NCI-H2227 (cell line): ENCODE measurements around the gene COG6.
A peak's percentile ranks its signal among the peaks of the same experiment; 100 is the strongest.

ENCODE experiments used
- DNase-seq: peaks from one replicate; lab custom pipeline; 2025; ENCODE audit not compliant: unreplicated experiment; lab: John Stamatoyannopoulos, UW

The COG6 gene

DNA sequence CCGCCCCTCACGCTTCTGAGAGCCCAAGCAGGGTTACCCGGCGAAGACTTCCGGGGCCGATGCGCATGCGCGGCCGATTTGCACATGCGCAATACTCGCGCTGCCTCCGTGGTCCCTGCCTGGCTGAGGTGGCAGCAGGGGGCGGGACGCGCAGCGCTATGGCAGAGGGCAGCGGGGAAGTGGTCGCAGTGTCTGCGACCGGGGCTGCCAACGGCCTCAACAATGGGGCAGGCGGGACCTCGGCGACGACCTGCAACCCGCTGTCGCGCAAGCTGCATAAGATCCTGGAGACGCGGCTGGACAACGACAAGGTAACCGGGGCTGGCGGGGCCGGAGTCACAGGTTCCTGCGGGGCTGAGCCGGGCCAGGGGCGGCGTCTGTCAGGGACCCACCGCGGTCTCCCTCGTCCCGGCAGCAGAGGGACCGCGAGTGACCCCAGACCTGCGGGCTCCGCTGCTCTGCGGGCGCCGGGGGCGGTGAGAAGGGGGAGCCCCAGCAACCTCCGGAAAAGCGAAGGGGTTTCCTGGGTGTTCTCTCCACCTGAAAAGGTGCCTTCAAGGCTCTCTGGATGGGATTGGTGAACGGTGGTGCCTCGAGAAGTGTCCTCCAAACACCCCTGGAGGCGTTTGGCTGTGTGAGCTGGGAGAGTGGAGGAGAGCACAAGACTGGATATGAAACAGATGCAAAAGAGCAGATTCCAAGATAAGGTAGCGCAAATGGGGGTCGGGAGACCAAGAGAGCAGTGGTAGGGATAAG is at the start of gene COG6:
Gene COG6 (plus strand): TSS at position 94 of the 756 bp plus-strand sequence. CDS start 65 bp downstream, at position 159.
- DNase-seq = peak; percentile 92

DNA sequence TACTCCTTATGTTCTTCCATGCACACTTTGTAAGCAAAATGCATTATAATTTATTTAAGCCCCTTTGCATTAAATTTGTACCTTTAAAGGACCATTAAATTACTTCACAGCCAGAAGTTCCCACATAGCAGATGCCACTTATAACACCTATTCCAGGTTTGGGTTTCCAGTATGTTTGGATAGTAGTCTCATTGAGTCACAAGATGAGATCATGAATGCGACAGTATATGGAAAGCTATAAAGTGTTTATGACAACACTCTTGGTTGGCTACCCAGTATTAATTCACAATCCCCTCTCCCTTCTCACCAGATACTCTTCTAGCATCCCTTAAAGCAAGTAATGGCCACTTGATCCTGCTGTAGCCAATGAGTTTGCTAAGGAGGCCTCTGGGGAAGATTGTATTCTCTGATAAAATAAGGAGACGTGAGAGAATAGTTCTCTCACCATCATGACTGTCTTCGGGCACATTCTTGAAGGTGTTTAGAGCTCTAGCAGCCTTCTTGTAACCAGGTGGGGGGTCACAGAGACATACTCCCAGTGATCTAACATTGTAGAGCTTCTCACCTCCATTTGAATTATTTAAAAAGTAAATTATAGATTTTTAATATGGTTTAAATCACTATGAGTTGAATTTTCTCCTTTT is 49.7 kb upstream of the COG6 start:
- DNase-seq = no peak

DNA sequence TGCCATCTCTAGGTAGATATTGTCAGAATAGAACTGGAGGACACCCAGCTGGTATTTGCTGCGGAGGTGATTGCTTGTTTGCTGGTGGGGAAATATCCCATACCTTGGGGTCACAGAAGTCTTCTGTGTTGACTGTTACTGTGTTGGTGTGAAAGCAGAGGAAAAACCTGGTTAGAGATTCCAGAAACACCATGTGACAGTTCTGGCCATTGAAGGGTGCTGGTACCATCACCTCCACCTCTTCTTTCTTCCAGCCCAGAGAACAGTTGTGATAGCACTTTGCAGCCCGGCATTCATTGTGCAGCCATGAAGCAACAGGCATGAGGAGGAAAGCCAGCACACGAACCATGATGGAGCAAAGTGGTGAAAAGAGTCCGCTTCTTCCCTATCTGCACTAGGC is 47.6 kb upstream of the COG6 start:
- DNase-seq = no peak

DNA sequence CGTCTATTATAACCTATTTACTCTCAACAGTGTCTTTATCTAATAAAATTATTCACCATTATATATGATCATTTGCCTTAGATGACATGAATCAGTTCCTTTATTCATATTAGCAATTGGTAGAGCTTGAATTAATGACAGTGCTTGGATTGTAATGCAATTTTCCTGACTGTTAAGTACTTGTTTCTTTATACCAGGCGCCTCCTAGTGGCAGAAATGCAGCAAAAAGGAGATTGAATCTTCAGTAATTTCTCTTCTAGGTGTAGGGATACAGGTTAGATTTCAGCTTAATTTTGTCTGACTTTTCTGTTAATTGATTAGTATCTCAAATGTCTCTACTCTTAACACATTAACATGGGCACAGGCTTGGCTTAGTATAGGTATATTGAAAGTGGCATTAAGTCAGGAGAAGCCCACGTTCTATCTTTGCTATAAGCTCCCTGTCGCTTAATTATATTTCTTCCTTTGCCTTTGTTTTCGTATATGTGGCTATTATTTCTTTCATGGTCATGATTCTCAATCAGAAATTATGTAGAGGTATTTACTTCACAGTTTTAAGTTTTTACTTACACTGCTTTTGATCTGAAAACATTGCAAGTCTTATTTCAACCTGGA is 43.3 kb upstream of the COG6 start:
- peak; percentile 59 for DNase-seq

DNA sequence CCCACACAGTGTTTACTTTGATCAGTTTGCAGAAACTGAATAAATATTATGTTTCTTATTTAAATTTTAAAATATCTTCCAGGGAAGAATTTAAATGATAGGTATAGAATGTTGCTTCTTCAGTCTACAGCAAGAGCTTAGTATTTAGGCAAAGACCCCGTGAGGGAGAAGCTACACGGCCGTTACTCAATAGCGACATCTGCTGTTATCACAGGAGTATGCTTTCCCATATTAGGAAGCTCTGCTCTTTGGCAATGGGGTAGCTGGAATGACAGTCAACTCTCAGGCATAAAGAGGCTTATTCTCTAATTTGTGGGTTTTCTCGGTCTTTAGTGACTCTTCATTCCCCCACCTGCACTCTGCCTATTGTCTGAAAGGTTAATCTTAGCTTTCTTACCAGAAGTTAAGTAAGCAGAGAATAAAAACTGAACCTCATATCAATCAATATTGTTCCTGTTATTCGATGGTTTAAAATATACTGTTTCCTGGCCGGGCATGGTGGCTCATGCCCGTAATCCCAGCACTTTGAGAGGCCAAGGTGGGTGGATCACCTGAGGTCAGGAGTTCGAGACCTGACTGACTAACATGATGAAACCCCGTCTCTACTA is 39.3 kb upstream of the COG6 start:
- peak; percentile 69 for DNase-seq

DNA sequence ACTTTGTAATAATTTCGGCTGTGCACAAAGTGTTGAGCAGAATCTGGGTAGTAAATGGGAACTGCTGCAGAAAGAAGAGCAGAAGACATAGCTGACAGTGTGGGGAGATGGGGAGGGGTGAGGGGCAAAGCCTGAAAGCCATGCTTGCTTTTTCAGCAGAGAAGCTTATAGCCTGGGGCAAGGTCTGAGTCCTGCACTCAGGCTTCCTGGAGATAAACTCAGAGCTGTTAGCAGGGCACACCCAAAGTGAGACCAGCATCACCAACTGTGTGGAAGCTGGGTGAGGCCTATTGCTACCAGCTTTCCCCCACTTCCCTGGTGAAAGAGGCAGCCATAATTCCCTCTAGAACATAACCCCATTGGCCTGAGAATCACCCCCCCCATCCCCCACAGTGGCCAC is 36.9 kb upstream of the COG6 start:
- no peak for DNase-seq

DNA sequence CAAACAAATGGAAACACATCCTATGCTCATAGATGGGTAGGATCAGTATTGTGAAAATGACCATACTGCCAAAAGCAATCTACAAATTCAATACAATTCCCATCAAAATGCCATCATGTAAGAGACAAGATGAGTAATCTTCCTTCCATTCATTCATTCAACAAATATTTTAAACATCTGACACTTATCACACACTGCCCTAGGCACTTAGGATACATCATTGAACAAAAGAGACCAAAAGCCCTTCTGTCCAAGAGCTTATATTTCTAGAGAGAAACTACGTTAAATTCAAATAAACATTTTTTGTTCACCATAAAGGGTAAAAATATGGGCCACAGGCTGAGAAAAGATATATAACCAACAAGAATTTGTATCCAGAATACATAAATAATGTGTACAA is 32.0 kb upstream of the COG6 start:
- no peak for DNase-seq

DNA sequence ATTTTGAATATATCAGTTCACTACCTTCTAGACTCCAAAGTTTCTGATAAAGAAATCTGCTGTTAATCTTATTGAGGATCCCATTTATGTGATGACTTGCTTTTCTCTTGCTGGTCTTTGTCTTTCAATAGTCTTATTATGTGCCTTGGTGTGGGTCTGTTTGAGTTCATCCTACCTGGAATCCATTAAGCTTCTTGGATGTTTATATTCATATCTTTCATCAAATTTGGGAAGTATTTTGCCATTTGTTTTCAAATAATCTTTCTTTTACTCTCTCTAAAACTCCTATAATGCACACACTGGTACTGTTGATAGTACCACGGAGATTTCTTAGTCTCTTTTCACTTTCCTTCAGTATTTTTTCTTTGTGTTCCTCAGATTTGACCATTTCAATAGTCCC is 24.2 kb upstream of the COG6 start:
- no peak for DNase-seq

DNA sequence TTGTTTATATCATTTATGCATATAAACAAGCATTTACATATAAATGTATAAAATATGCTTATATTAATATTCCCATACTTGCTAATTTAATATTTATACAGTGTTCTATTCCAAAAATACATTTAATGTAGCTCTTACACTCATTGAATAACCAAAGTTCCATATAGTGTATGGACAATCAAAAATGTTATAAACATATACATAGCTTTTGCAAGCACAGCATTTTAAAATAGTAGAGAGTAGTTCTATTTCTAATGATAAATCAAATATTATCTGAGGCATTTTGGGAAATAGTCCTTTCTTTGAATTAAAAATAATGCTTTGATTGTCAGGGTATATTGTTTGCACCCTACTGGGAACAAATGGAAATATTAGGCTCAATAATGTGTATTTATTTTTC is 22.5 kb upstream of the COG6 start:
- no peak for DNase-seq

DNA sequence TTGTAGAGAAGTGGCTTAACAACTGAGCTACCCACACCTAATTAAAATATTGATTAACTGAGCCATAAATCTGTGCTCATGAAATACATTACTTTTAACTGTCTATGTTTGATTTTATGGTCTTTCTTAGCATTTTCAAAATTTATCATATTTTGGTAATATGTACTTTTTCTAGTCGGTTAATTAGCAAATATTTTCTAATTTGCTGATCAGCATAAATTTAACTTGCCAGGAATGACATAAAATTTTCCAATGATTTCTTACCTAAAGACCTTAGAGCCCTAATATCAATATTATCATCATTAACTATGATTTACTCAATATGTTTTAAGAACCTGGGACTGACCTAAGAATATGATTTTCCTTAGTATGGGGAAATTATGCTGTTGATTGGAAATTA is 19.9 kb upstream of the COG6 start:
- DNase-seq = no peak

DNA sequence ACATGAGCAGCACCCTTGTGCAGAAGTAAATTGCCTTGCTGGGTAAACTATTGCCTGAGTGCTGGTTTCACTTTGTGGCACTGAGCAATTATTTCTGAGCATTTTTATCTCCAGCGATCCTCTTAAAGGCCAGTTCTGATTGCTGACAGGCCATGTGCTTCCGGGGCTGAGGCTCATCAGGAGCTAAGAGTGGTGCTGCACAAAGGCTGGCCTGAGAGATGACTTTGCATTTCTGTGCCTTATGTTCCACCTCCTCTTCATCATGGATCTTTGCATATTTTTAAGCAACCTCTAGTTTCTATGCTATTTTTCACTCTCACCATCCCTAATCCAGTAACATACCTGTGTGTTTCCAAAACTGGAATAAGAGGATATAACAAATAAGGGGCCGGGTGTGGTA is 17.6 kb upstream of the COG6 start:
- DNase-seq = no peak

DNA sequence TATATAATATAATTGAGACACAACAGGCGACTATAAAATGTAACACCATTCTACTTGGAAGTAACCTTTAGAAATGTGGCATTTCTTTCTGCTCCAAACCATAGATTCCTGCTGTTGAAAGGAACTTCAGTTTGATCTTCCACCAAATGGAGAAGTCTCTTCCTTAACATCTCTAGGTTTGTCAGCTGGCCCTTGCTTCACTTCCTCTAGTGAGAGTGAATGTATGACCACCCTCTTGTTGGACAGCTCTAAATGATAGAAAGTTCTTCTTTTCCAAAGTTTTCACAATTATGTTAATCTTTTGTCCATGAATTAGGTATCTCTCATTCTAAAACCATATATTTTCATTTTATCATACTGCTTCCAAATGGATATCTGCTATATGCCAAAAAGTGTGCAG is 13.8 kb upstream of the COG6 start:
- no peak for DNase-seq

DNA sequence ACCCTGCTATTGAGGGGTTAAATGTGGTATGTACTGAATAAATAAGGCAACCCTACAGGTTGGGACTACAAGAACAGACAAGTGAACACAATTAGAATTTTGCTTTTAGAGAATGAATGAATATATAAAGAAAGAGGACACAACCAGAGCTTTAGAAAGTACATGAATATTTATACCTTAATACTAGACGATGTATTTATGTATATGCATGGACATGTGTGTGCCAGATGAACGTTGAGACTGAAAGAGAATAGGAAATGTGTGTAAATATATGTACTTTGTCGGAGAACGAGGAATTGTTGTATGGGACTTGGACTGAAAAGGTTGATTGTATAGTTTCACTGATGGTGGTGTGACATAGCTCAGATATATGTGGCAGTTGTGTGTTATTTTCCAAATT is 9.3 kb upstream of the COG6 start:
- DNase-seq = no peak

DNA sequence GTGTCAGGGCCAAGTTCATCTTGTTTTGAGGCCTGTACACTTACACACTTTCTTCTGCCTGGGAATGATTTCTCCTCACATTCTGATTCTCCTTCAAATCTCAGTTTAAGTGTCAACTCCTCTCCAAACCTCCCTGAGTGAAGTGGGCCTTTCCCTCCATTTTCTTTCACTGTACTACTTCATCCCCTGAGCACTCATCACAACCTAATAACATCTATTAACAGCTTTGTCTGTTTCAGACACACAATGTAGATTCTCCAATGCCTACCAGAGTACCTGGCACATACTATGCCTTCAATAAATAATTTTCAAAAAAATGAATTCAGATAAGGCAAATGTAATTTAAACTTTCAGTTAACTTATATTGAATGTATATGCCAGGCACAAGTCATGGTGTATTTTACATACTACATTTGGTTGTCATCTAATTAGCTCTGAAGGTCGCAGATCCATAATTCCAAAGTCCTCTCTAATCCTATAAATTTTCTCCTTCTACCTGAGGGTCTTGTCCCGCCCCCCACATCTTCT is 357 bp upstream of the COG6 start:
- DNase-seq = no peak

DNA sequence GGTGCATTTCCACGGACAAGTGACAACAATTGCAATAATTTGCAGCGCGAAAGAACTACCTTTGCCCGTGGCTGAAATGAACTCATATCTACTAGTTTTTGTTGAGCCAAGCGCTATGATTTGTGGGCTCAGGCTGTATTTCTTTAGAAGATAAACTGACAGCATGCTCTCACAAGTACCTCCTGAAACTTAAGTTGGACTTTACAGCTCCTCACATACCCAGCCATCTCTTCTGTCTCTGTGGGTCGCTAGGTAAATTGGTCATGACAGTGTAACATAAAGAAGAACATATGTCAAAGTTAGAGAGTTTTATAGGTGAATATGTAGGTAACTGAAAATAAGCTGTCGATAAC is 839 bp downstream of the COG6 start:
- DNase-seq = no peak

DNA sequence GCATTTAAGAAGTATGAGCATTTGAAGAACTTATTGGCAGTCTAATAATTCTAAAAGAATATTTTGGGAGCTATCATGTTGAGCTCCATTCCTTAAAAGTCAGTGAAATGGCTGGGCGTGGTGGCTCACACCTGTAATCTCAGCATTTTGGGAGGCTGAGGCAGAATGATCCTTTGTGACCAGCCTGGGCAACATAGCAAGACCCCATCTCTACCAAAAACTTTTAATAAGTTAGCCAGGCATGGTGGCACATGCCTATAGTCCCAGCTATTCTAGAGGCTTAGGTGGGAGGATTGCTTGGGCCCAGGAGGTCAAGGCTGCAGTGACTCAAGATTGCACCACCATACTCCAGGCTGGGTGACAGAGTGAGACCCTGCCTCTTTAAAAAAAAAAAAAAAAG is 8.0 kb downstream of the COG6 start:
- no peak for DNase-seq

DNA sequence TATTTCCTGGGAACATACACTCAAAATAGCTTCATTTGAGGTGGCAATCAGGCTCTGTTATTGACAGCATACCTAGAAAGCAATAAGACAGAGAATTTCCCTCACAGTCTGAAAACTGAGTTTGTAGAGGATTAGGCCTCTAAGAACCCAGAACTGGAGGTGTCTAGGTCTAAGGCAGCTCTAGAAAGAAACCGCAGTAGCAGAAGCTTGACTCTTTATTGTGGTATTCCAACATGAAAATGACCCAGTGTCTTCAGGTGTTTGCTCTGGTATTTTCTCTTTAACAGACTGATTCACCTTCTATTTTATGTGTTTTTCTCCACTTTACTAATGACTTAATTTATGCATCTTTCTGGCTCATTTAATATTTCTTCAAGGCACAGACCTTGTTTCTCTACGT is 8.5 kb downstream of the COG6 start:
- DNase-seq = no peak

DNA sequence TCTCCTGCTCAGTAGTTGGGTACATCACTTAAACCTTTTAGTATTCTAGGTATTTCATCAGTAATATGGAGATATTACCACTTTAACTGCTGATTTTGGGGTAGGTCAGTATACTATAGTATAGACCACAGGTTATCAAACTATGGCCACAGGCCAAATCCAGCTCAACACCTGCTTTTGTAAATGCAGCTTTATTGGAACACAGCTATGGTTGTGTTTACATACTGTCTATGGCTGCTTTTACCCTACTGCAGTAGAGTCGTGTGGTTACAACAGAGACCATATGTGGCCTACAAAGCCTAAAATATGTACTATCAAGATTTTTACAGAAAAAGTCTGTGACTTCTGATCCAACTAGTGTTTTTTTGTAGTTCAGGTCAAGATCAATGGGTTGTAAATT is 10.3 kb downstream of the COG6 start:
- DNase-seq = no peak

DNA sequence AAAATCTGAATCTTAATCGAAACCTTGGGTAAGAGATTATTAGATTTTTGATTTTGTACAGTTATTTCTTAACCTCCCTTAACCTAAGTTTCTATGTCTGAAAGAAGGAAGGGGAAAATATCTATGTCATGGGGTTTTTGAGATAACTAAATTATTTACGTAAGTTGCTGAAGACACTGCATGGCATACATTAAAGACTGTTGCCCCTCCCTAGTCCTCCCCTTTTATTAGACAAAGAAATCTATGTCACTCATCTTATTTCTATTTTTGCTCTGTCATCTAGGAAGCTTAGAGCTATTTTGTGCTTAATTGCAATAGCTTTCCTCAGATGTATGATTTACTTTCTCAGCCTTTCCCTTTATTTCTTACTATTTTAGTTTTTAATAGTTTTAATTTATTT is 15.0 kb downstream of the COG6 start:
- DNase-seq = no peak

DNA sequence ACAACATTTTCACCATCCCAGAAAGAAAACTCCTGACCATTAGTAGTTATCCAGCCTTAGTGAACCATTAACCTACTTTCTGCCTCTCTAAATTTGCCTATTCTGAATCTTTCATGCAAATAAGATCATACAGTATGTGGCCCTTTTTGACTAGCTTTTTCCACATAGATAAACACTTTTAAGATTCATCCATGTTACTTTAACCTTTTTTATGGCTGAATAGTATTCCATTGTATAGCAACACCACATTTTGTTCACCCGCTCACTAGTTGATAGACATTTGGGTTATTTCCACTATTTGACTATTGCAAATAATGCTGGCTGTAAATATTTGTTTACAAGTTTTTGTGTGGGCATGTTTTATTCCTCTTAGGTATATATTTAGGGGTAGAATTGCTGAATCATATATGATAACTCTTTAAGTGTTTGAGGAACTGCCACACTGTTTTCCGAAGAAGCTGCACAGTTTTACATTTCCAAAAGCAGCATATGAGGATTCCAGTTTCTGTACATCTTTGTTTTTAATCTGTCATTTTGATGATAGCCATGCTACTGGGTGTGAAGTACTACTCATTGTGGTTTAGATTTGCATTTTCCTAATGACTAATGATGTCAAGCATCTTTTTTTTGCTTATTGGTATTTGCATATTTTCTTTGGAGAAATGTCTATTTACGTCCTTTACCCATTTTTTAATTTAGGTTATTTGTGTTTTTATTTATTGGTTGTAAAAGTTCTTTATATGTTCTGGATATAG is 17.1 kb downstream of the COG6 start:
- DNase-seq = no peak

DNA sequence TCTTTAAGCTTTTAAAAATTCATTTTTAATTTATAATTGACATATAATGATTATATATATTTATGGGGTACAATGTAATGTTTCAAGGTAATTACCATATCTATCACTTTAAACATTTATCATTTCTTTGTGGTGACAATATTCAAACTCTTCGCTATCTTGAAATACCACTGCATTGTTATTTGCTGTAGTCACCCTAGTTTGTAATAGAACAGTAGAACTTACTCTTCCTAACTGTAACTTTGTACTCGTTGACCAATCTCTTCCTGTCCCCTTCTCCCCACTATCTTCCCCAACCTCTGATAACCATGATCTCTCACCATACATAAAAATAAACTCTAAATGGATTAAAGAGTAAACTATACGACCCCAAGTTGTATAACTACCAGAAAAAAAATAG is 20.4 kb downstream of the COG6 start:
- DNase-seq = no peak
